H9 (cell line): ENCODE measurements around the gene DTYMK. TPM values are rescaled to one million over a fixed set of nuclear protein-coding genes. Genes with fewer than 3 reads are reported as not detected.

Experiments
- DNase-seq: peaks from one replicate; pipeline ENCODE4 v3.0.0-alpha.2; 2017
- H2AFZ ChIP-seq: one replicate; pipeline ENCODE4 v1.6.1; 2013; ENCODE audit warnings: mild to moderate bottlenecking, low read length, control low read depth, moderate library complexity
- H2AK5ac ChIP-seq: 2 replicates; pipeline ENCODE4 v1.6.1; 2013; ENCODE audit warnings: low read length, control low read depth, mixed read lengths; ENCODE audit not compliant: insufficient read length
- H2BK120ac ChIP-seq: one replicate; pipeline ENCODE4 v1.6.1; 2013; ENCODE audit warnings: low read depth, mild to moderate bottlenecking, low read length, control low read depth, inconsistent platforms; ENCODE audit not compliant: poor library complexity, severe bottlenecking
- H2BK12ac ChIP-seq: 2 replicates; pipeline ENCODE4 v1.6.1; 2013; ENCODE audit warnings: low read length, control low read depth, mixed read lengths, low read depth; ENCODE audit not compliant: insufficient read length
- H2BK15ac ChIP-seq: 2 replicates; pipeline ENCODE4 v1.6.1; 2013; ENCODE audit warnings: low read depth, low read length, control low read depth
- H2BK20ac ChIP-seq: one replicate; pipeline ENCODE4 v1.6.1; 2013; ENCODE audit warnings: low read depth, mild to moderate bottlenecking, low read length, control low read depth, inconsistent platforms; ENCODE audit not compliant: poor library complexity, severe bottlenecking
- H2BK5ac ChIP-seq: 2 replicates; pipeline ENCODE4 v1.6.1; 2013; ENCODE audit warnings: low read length, control low read depth, mixed read lengths; ENCODE audit not compliant: insufficient read length
- H3K14ac ChIP-seq: 2 replicates; pipeline ENCODE4 v1.6.1; 2013; ENCODE audit warnings: low read length, control low read depth; ENCODE audit not compliant: insufficient read depth
- H3K18ac ChIP-seq: 2 replicates; pipeline ENCODE4 v1.6.1; 2013; ENCODE audit warnings: low read depth, mild to moderate bottlenecking, mixed read lengths, low read length, control low read depth; ENCODE audit not compliant: insufficient read length
- H3K23ac ChIP-seq: 2 replicates; pipeline ENCODE4 v1.6.1; 2013; ENCODE audit warnings: low read length, control low read depth, mixed read lengths, low read depth; ENCODE audit not compliant: insufficient read length
- H3K23me2 ChIP-seq: 2 replicates; pipeline ENCODE4 v1.6.1; 2013; ENCODE audit warnings: low read depth, mild to moderate bottlenecking, mixed read lengths, low read length, control low read depth; ENCODE audit not compliant: insufficient read length, poor library complexity, severe bottlenecking
- H3K27ac ChIP-seq: 2 replicates; pipeline ENCODE4 v1.5.1; 2013; ENCODE audit warnings: low read length, control low read depth, mixed read lengths, low read depth; ENCODE audit not compliant: insufficient read length
- H3K27me3 ChIP-seq: 2 replicates; pipeline ENCODE4 v1.6.1; 2013; ENCODE audit warnings: low read length, control low read depth, inconsistent platforms; ENCODE audit not compliant: insufficient read depth
- H3K4ac ChIP-seq: 2 replicates; pipeline ENCODE4 v1.6.1; 2013; ENCODE audit warnings: low read depth, mild to moderate bottlenecking, control low read depth, inconsistent platforms, low read length, moderate library complexity
- H3K4me1 ChIP-seq: 2 replicates; pipeline ENCODE4 v1.6.1; 2013; ENCODE audit warnings: low read length, control low read depth, inconsistent platforms; ENCODE audit not compliant: insufficient read depth
- H3K4me2 ChIP-seq: 2 replicates; pipeline ENCODE4 v1.6.1; 2013; ENCODE audit warnings: low read length, control low read depth, mixed read lengths; ENCODE audit not compliant: insufficient read length, insufficient read depth
- H3K56ac ChIP-seq: 2 replicates; pipeline ENCODE4 v1.6.1; 2013; ENCODE audit warnings: low read depth, mild to moderate bottlenecking, mixed read lengths, low read length, control low read depth; ENCODE audit not compliant: insufficient read length
- H3K79me1 ChIP-seq: 2 replicates; pipeline ENCODE4 v1.6.1; 2013; ENCODE audit warnings: low read depth, mild to moderate bottlenecking, moderate library complexity, low read length, control low read depth, inconsistent platforms; ENCODE audit not compliant: insufficient read depth, poor library complexity, severe bottlenecking
- H3K79me2 ChIP-seq: 2 replicates; pipeline ENCODE4 v1.6.1; 2013; ENCODE audit warnings: low read length, control low read depth, inconsistent platforms; ENCODE audit not compliant: insufficient read depth
- H3K9ac ChIP-seq: 2 replicates; pipeline ENCODE4 v1.6.1; 2013; ENCODE audit warnings: low read length, control low read depth, mixed read lengths; ENCODE audit not compliant: insufficient read length; ENCODE audit errors: extremely low read depth
- H3K9me3 ChIP-seq: one replicate; pipeline ENCODE4 v1.6.1; 2013; ENCODE audit warnings: low read depth, low read length, inconsistent platforms; ENCODE audit not compliant: control insufficient read depth
- H3T11ph ChIP-seq: one replicate; pipeline ENCODE4 v1.6.1; 2013; ENCODE audit warnings: mild to moderate bottlenecking, low read length, control low read depth, inconsistent platforms
- H4K20me1 ChIP-seq: one replicate; pipeline ENCODE4 v1.6.1; 2013; ENCODE audit not compliant: control insufficient read depth, insufficient read length, insufficient read depth
- H4K5ac ChIP-seq: 2 replicates; pipeline ENCODE4 v1.6.1; 2013; ENCODE audit warnings: low read depth, mild to moderate bottlenecking, mixed read lengths, low read length, control low read depth; ENCODE audit not compliant: insufficient read length
- H4K8ac ChIP-seq: replicated peaks from 2 replicates; pipeline ENCODE4 v1.6.1; 2013; ENCODE audit warnings: low read length, control low read depth, mixed read lengths, low read depth; ENCODE audit not compliant: insufficient read length
- H4K91ac ChIP-seq: 2 replicates; pipeline ENCODE4 v1.6.1; 2013; ENCODE audit warnings: low read depth, mild to moderate bottlenecking, moderate library complexity, mixed read lengths, low read length, control low read depth; ENCODE audit not compliant: insufficient read length
- H3K27ac Mint-ChIP-seq, 3 experiments: 2 replicates in 2 of 3; 3 replicates in 1 of 3; pipeline ENCODE4 v1.8.0; 2020 to 2021; ENCODE audit warnings: mixed read lengths in 3 of 3, mild to moderate bottlenecking in 1 of 3, moderate library complexity in 1 of 3
- H3K27me3 Mint-ChIP-seq: 2 replicates; pipeline ENCODE4 v1.8.0; 2021; ENCODE audit warnings: low read depth, mild to moderate bottlenecking, moderate library complexity, mixed read lengths
- H3K36me3 Mint-ChIP-seq, 3 experiments: 2 replicates in 2 of 3; 3 replicates in 1 of 3; pipeline ENCODE4 v1.8.0; 2020 to 2021; ENCODE audit warnings: low read depth in 3 of 3, mixed read lengths in 3 of 3; ENCODE audit not compliant: insufficient read depth in 1 of 3
- H3K4me1 Mint-ChIP-seq, 2 experiments: 2 replicates each; pipeline ENCODE4 v1.8.0; 2020; ENCODE audit warnings: mixed read lengths in 2 of 2
- H3K4me3 Mint-ChIP-seq, 2 experiments: 2 replicates in 1 of 2; 3 replicates in 1 of 2; pipeline ENCODE4 v1.8.0; 2020 to 2021; ENCODE audit warnings: mild to moderate bottlenecking in 2 of 2, mixed read lengths in 2 of 2, moderate library complexity in 1 of 2
- H3K9me3 Mint-ChIP-seq, 2 experiments: 2 replicates in 1 of 2; 3 replicates in 1 of 2; pipeline ENCODE4 v1.8.0; 2020; ENCODE audit warnings: mild to moderate bottlenecking in 2 of 2, mixed read lengths in 2 of 2, moderate library complexity in 1 of 2
- WGBS: extraction: QIAGEN DNeasy Blood & Tissue Kit; methylation state at CpG from one replicate; pipeline ENCODE4 v1.1.7; 2013; ENCODE audit warnings: missing lambda C conversion rate, low lambda C conversion rate, mixed read lengths; ENCODE audit not compliant: insufficient read length; ENCODE audit errors: extremely low coverage; 5-methylcytosine and 5-hydroxymethylcytosine counted together
- total RNA-seq: library from RNA; stranded (reverse); gene quantifications from 2 replicates; pipeline ENCODE4 v1.2.1, GENCODE V29; 2021
- TF ChIP-seq, protein P1 (sequence below): fragments of 200-600 bp; sonication (generic); conservative IDR thresholded peaks from 3 replicates; pipeline ENCODE4 v1.8.0; 2021; ENCODE audit warnings: antibody characterized with exemption, mild to moderate bottlenecking

The DTYMK gene
- total RNA-seq, 1 experiment from 2014 or later, result 76.0 TPM

DNA sequence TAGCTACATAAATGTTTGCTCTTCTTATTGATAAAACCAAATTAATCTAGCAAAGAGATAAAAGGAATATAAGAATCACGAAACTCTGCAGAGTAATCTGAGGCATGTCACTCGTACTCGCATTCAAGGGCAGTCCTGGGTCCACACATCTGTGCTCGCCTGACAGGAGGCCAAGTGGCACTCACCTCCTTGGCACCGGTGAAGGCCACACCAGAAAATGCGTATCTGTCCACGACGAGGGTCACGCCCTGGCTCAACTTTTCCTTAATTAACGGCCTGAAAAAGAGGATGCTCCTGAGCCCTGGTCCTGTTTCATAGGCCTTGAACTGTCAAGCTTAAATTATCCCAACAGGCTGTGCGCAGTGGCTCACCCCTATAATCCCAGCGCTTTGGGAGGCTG is 6.6 kb downstream of the DTYMK start:
- Histone ChIP-seq H2AFZ (no peak overlapping the region), H3K9ac (no peak overlapping the region), H2BK15ac (no peak overlapping the region), H3T11ph (no peak overlapping the region), H4K5ac (no peak overlapping the region), H2BK120ac (no peak overlapping the region), H3K4me2 (no peak overlapping the region), H3K27ac (no peak overlapping the region), H3K4ac (no peak overlapping the region), H3K23me2 (no peaks in the 10 kb centered on the region), H3K23ac (no peak overlapping the region), H3K9me3 (no peaks in the 10 kb centered on the region), H2BK5ac (no peak overlapping the region), H3K18ac (no peak overlapping the region), H3K79me2 (peaks cover 2% of the 10 kb centered on the region; the same call in 1 of the 2 replicates), H3K56ac (no peak overlapping the region), H2AK5ac (no peak overlapping the region), H3K4me1 (no peaks in the 10 kb centered on the region), H2BK12ac (no peak overlapping the region), H2BK20ac (no peak overlapping the region), H4K8ac (no peak overlapping the region), H4K91ac (no peak overlapping the region), H4K20me1 (no peaks in the 10 kb centered on the region), H3K79me1 (no peaks in the 10 kb centered on the region), H3K27me3 (no peaks in the 10 kb centered on the region), H3K14ac (no peak overlapping the region)
- whole genome bisulfite sequencing, result no CpG with 5 or more reads among the region's 12 CpGs
- Mint-ChIP-seq H3K9me3 (no peaks in the 10 kb centered on the region), H3K4me1 (no peaks in the 10 kb centered on the region), H3K4me3 (no peak overlapping the region), H3K27me3 (no peaks in the 10 kb centered on the region), H3K27ac (no peak overlapping the region), H3K36me3 (peaks cover 41 to 94% (median 87%) of the 10 kb centered on the region in 3 experiments)
- TF ChIP-seq, protein P1, sequence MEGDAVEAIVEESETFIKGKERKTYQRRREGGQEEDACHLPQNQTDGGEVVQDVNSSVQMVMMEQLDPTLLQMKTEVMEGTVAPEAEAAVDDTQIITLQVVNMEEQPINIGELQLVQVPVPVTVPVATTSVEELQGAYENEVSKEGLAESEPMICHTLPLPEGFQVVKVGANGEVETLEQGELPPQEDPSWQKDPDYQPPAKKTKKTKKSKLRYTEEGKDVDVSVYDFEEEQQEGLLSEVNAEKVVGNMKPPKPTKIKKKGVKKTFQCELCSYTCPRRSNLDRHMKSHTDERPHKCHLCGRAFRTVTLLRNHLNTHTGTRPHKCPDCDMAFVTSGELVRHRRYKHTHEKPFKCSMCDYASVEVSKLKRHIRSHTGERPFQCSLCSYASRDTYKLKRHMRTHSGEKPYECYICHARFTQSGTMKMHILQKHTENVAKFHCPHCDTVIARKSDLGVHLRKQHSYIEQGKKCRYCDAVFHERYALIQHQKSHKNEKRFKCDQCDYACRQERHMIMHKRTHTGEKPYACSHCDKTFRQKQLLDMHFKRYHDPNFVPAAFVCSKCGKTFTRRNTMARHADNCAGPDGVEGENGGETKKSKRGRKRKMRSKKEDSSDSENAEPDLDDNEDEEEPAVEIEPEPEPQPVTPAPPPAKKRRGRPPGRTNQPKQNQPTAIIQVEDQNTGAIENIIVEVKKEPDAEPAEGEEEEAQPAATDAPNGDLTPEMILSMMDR, result no peak
- DNase-seq, result no peak
